GM18858 (cell line): ENCODE data around the gene SLC1A2.

ENCODE experiments used
- ATAC-seq: cut with Tn5 transposase; IDR thresholded peaks from one replicate; pipeline ENCODE4 v1.9.1; 2021; ENCODE audit not compliant: unreplicated experiment

Gene SLC1A2

DNA sequence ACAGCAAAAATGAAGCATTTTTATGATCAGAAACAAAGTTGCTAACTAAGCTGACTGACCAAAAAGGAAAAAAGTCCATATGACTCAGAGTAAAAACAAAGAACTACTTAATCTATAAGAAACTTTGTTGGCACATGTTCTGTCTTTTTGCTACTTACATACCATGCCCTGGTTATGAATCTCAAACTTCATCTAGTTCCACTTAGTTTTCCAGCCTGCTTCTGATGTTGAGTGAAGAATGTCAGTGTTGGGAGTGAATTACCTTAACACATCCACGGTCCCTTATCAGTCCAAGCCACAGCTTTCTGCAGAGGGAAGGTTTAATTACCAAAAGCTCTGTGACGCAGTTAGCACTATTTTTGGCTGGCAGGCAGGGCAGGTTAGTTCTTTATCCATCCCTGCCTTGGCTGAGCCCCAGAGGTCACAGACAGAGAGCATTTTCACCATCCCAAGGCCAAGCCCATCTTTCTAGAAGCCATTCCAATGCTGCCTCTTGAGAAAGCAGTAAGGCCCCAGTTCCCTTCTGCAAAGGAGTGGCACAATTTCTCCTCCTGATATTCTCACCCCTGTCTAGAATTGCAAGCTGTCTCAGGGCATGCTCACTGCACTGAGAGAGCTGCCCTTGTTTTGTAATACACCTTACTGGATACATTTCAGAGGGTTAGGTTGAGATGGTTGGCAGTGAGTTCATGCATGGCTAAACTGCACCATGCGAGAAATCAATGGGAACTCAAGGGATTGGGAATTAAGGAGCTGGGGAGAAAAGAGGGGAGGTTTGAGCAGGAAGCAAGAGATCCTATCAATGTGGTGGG lies 67.1 kb downstream of the SLC1A2 start:
- ATAC-seq = no peak

DNA sequence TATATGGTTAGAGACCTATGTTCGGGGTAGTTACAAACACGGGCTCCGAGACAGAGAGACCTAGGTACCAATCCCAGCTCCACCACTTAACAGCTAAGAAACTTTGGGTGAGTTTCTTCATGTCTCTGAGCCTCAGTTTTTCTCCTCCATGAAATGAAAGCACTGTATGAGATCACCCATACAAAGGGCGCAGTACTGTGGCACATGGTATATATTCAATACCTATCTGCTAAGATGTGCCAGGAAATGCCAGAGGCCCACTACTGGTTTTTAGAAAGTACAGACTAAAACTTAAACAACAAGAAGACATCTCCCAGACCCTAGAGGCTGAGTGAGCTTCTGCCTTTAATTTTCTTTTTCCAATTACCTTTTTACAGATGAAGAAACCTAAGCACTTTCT lies 69.5 kb downstream of the SLC1A2 start:
- no peak for ATAC-seq

DNA sequence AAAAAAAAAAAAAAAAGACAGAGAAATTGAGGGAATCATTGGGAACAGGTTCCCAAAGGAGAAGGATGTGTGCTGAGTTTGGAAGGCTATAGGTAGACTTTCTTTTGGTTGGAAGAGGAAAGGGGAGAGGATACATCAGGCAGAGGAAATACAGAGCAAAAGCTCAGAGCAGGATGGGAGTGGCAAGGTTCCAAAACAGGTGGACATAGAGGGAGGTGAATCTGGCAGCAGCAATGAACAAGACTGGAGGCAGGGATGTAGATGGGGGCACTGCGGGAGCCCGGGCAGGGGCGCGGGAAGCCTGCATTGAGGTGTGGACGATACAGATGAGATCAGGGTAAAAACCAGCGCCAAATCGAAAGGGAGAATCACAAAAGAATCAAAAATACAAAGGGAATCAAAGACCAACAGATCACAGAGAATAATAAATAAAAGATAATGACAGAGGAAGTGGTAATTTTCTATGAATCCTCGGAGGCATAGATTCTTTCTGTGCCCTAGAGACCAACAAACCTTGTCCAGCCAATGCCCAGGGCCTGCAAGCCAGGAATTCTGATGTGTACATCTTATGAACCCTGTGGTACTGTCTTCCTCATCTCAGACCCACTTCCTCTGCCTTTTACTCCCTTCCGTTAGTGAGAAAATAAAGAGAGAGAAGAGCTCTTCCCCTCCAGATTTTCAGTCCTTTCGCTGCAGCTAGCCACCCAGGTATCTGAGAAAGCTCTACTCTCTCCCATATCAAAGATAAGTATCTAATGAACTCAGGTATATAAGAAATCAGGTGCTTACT lies 70.3 kb downstream of the SLC1A2 start:
- ATAC-seq = no peak

DNA sequence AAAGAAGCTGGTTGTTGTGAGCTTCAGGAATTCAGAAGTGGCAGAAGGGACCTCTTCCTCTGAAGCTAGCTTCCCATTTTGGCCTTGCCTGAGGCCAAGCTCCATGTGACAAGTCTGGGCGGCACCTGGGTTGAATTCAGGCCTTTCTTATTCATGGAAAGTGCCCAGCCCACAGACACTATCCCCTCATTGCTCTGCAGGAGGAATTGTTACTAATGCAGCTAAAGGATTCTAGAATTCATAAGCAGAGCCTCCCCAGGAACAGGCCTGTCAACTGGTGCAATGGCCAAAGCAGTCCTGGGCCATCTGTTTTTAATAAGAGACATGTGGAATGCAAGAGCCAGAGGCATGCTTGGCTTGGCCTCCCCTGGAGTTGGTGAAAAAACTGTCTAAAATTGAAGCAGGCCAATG lies 71.4 kb downstream of the SLC1A2 start:
- ATAC-seq = no peak

DNA sequence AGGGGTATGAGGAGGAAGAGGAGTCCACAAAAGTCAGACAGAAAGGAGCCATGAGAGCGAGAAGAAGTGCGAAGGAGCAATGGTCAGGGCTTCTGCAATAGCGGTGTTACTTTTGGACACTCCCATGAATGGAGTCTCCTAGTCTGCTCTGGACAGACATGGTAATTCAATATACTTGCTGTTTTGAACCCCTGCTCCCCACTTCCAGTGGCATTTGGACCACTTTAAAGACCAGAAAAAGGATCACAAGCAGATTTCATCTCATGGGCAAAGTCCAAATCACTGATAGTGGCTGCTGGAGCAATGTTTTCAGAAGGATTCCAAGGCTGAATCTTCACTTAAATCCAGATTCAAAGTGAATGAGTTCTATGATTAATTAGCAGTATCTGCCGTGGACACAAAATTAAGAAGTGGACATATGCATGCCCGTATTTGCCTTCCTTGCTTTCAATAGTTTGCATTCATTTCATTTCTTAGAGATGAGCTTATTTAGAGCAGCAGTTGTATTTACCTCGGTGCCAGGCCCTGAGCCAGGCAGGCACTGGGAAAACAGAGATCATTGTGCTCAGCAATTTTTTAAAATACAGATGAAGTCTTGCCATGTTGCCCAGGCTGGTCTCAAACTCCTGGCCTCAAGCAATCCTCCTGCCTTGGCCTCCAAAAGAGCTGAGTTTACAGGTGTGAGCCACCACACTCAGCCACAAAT lies 72.0 kb downstream of the SLC1A2 start:
- no peak for ATAC-seq

DNA sequence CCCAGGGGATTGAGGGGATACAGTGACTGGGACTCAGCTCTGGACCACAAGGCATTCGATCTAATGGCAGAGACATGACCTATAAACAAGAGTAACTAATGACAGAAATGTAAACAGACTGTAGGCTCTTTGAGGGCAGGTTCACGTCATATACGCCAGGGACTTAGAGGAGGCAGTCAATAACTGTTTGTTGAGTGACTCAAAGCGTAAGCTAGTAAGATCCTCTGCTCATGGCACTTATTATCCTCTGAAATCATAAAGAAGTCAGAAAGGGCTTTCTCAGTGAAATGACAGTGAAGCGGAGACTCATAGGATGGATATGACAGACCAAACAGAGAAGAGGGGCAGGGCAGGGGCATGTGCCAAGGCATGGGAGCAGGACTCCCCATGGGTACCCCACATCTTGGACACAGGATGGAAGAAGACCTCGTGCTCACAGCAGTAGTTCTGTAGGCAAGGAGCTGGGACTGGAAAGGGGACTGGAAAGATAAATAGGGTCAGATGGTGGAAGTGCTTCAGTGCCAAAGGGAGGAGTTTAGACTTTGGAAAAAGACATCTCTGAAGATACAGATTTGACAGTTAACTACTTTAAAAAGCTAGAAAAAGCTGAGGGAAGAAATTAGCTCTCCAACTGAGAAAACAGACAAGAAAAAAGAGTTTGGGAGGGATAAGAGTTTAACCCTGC lies 72.7 kb downstream of the SLC1A2 start:
- ATAC-seq = no peak

DNA sequence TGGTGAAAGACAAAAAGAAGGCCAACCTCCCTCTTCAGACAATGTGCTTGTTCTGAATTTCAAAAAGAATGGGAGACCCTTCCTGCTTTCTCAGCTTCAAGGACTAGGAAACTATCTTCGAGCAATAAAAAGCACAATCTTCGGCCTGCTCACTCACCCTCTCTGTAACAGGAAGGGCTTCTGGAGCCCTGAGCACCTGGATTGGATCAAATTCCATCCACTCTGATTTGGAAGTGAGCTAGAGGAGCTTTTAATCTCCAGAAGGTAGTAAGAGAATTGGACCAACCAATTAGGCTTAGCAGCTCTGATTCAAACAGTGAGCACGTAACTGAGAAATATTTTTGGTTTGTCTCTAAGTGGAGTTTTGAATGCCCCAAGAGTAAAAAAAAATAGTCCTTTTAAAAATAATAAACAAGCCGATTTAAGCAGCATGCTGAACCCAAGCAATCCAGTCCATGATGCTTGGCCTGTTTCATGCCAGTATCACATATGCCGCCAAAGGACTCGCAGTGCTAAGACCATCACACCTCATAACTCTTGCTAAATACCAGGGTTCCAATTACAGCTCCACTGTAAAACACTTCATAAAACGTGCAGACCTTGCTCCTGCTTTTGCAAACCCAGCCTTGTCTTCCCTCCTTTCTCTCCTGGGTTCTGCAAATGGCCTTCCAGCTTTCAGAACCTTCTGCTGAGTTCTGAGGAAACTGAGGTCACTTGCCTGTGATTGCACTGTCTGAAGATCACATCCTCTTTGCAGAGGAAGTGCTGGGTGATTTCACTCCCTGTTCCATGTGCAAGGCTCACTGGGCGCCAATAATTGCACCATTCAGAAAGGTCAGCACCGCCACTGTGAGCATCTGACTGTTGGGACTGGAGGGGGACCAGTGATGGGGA lies 74.4 kb downstream of the SLC1A2 start:
- no peak for ATAC-seq

DNA sequence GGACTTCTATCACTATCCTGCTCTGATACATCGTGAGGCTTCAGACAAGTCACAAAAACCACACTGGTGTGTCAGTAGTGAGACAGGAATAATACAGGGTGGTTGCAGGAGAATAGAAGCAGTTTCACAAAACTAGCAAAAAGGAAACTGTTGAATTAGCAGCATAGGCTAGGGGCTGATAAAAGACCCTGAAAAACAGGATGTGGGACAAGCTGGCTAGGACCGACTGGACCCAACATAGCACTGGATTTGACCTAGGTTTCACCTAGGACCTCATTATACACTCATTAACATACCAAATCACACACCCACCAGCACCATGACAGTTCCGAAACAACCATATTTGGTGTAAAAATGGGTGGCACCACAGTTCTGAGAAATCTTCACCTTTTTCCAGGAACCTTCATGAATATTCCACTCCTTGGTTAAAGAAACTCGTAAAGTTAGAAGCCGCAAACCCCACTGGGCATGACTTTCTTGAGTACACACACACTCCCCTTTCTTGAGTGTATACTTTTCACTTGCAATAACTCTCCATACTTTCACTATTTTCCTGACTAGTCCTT lies 76.2 kb downstream of the SLC1A2 start:
- peak; percentile 63 for ATAC-seq

DNA sequence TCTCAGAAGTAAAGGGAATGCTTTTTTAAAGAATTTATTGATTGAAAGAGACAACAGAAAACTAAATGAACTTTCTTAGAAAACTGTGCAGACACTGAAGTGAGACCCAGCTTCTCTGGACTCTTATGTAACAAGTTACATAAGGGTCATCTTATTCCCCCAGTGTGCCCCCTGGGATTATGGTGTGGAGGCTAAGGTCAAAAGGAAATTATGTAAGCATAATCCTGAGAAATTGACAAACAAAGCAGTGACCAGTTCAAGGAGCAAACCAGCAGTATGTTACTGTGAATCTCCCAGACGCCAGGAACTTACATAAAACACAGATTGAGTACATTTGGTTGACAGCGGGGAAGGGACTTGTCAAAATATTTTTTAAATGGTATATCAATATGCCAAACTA lies 78.6 kb downstream of the SLC1A2 start:
- ATAC-seq = no peak

DNA sequence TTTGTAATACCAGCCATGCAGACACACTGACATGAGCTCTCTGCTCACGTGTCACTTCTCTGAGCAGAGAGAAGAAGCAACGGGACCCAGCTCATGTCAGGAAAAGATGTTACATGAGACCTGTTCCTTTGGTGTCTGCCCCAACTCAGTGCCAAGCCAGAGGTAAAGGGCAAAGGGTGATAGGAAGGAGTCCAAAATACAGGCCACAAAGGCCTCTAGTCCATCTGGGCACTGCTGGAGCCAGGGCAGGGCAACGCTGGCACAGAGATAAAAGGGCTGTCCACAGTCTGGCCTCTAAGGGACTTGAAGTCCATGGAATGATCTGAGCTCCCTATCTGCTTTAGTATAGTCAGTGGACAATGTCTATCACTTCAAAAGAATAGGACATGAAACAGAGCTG lies 79.3 kb downstream of the SLC1A2 start:
- ATAC-seq = no peak

DNA sequence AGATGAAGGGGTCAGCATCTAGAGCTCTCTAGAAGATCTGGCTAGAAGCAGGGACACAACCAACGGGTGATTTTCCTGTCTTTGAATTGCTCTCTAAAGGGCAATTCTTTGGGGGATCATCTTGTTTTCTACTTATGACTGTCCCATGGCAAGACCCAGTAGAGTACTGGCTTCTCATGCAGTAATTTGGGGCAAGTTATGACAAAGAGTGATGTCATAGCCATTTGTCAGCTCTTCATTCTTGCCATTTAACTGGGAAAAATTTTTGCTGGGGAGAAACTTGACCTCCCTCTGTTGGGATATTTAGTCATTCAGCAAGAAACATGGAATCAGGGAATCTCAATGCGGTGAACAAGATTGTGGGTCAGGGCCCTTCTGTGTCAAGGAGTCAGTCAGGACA lies 80.4 kb downstream of the SLC1A2 start:
- ATAC-seq = no peak

DNA sequence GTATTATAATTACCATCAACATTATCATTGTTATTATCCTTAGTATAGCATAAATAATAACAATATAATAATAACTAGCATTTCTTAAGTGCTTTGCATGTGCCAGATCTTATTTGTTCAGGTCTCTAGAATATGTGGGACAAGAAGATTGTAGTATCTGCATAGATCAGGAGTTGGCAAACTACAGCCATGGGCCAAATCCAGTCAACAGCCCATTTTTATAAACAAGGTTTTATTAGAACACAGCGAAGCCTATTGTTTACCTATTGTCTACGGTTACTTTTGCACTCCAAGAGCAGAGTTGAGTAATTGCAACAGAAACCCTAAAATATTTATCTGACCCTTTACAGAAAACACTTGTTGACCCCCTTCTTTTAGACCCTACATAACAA lies 81.4 kb downstream of the SLC1A2 start:
- no peak for ATAC-seq

DNA sequence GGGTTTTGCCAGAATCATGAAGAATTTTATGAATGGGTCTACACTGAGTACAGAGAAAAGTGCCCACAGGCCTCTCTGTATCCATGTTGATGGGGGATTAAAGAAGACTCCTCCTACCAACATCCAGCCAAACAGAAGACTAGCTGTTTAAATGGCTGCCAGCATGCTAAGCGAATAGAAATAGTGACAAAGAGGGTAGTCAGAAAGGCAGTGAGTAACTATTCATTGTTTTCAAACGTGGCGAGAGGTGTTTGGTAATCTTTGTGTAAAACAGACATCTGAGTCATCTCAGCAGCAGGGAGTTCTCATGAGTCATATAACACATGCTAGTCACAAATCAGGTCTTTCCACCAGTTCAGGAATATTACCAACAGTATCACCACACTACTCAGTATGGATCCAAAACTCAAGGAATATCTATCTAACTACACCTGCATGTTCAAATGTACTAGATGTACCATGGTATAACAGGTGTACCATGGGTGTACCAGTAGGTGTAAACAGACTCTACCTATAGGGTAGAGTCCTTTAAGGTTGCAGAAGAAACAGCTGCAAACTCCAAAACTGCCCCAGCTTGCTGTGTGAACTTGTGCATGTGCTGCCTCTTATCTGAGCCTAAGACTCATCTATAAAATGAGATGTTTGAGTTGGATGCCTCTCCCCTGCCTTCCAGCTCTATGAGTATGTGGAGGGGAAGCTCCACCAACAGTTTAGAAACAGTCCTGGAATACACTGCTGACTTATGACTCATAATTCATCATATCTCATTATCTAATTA lies 82.0 kb downstream of the SLC1A2 start:
- no peak for ATAC-seq

DNA sequence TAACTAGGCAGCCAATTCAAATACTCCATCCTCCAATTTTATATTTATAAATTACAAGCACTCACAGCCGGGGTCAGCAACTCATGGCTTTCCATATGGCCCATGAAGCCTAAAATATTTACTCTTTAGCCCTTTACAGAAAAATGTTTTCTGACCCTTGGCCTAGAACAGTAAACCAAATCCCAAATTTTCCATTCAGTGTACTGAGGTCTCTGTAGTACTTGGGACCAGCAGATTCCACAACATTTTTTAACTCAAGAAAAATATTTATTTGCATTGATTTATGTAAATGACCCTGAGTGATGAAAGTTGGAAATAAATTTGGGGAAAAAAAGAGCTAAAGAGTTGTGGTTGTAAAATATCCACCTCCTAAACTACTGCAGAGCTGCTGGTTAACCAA lies 82.6 kb downstream of the SLC1A2 start:
- no peak for ATAC-seq

DNA sequence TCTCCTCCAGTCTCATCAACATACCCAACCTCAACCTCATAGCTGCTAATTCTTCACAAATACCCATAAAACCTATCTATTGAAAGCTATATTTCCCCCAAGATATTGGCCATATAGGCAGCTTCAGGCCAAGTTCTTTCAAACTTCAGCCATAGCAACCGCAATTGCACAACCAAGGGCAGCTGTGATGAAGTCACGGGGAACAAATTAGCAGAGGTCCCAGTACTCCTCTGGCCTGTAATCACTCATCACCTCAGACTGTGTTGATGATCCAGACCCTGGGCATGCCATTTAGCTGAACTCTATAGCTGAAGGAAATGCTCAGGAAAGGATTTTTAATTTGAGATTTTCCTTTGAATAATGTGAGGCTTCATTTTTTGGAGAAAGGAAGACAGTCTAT lies 84.1 kb downstream of the SLC1A2 start:
- no peak for ATAC-seq

DNA sequence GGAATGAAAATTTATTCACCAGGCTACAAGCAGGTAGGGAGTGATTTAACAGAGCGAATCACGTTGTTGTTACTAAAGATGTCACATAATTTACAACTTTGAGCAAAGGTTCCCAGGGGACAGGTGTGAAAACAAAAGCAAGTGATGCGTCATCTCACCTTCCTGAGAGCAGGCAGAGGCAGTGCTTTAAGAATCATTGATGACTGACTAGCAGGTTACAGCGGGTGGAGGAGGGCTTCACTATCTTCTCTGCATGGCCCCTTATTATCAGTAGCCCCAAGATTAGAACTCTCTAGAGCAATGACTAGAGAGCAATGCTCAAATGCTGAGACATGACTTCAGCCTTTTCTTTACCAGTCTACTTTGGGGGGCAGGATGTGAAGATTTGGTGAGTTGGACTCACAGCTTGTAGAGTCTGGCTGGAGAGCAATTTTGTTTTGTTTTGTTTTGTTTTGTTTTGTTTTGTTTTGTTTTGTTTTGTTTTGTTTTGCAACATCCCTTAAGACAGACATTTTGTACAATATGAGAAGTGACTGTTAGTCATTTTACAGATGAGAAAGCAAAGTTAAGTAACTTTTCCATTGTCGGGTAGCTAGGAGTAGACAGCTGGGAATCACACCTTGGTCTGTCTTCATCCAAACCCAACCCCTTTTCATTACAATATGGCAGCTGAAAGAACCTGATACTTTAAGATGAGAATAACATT lies 84.8 kb downstream of the SLC1A2 start:
- peak; percentile 69 for ATAC-seq

DNA sequence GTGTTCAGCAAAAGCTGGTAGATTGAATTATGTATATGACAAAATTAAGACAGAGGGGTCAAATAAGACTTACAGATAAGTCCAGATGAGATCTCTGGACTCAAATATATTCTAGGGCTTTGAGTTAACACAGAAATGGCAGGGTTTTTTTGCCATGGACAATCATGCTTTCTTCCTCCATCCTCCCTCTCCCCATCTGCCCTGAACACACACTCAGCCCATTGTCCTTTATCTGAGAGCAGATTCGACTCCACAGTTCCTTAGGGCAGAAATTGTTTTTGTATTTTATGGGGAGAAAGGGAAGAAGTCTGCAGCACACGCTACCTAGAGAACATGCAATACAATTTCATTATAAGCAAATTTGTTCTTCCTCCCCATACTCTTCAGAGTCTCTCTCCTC lies 86.8 kb downstream of the SLC1A2 start:
- no peak for ATAC-seq

DNA sequence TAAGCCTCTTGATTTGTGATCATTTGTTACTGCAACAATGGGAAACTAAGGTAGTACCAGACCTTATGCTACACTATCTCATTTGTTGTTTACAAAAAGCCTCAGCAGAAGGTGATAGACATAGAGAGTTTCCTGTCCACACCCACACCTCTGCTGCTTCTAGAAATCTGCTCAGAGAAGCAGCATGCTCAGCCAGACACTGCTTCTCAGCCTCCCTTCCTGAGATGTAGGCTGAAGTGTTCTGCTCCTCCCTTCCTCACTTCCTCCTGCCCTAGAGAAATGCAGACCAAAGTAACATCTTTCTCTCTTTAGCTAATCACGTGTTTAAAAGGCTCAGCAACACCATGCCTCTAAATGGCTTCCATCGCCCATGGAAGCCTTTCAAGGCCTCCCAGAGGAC lies 88.4 kb downstream of the SLC1A2 start:
- peak; percentile 56 for ATAC-seq
